Stimulated activated CD8-positive, alpha-beta memory T cell treated with anti-CD3 and anti-CD28 coated beads, Interleukin-15, amount 100 ng/mL, for 48 hours (primary cell): ENCODE results near the gene CDH4.

Experiments
- DNase-seq, 2 donors: peaks; one replicate each; pipeline ENCODE4 v3.0.0-alpha.2; 2020; ENCODE audit warnings: low read depth in 2 of 2

CDH4 gene

DNA sequence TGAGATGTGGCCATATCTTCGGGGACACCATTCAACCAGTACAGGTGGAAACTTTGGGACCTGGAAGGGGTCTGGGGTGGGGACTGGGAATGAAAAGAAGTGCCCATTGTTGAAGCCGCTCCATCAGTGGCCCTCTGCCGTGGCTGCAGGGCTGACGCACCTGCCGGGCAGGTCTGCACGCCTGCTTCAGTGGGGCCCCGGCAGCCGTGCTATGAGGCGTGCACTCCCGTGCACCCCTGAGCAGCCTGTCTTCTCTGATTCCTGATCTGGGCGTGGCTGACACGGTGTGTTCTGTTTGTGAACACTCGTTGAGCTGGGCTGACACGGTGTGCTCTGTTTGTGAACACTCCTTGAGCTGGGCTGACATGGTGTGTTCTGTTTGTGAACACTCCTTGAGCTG is 657.8 kb downstream of the CDH4 start:
- DNase-seq, result no peak

DNA sequence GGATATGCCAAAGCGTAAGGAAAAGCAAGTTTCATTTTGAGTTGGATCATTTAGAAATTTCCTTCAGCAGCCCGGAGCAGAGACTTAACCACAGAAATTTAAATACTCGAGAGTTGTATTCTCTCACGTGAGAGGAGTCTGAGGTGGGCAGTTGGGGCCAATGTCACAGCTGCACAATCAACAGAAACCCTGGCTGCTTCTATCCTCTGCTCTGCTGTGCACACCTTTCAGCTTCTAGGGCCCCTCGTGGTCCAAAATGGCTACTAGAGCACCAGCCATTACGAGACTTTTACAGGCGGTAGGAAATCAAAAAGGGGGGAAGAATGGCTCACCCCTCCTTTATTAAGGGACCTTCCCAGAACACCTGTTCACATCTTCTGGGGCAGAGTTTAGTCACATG is 659.8 kb downstream of the CDH4 start:
- no peak for DNase-seq

DNA sequence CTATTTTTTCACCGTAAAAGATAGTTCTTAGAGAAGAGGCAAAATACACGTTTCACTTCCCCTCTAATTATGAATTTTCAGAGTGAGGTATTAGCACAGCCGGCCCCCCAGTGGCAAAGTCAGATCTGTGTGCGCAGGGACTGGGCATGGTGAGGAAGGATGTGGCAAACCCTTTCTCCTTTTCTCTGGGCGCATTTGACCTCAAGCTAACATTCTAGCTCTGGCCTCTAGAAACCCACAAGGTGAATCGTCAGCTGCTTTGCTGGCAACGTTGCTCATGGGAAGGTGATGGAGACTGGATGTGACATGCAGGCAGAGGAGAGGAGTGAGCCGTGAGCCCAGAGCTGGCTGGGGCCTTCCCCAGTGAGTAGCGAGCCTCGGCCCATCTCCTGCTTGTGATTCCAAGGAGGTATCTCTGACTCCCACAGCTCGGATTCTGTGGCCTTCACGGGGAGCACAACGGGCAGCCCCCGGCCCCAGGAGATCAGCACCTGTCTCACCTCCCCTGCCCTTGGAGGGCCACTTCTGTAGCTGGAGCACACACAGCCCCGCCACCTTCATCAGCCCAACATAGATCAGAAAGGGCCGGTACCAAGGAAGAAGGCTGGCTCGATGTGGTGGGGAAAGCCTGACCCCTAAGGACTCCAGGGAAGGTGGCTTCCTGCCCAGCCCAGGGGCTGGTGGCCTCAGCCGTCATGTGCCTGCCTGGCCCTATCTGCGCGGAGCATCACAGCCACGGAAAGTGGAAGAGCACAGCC is 660.8 kb downstream of the CDH4 start:
- DNase-seq, result no peak

DNA sequence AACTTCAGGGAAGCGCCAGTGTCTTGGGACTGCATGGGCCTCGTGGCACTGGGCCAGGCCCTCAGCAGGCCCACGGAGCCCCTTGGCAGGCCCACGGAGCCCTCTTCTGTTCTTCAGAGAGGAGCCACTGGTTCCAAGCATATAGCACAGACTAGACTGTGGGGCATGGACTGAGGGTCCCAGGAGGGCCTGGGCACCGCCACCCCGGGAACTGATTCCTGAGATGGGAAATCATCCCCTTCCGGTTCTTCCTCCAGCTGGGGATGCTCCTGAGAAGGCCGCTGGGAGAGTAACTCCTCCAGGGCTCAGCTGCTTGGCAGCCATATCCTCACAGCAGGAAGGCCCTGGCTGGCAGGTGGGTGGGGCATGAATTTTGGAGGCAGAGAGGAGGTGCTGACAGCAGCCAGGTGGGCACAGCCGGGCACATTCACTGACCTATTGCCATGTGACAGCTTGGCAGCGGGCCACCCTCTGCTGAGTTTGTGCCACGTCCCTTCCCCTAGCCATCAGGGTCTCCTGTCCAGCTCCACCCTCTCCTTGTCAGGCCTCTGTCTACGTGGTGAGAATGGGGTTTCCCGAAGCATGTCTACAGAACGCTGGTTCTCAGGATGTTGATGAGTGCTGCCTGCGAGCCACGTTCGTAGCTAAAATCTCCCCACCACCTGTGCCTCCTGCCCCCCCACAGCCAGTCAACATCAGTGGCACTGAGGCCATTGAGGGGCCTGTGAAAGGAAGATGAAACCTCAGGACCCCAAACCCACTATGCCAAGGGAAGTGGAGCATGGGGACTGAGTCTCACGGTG is 661.6 kb downstream of the CDH4 start:
- DNase-seq, result no peak

DNA sequence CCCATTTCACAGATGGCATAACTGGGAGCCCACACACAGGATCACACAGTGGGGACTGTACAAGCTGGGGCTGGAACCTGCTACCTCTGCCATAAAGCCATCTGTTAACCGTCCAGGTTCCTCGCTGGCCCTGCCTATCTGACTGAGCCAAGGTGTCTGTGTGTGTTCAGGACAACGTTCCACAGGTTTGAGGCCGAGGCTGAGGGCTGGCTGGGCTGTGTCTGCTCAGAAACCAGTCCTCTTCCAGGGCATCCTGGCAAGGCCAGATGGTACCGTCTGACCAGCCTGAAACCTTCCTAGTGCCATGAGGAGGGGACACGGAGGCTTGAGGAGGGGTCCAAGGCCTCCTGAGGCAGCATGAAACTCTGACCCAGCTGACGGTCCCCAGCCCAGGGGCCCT is 663.0 kb downstream of the CDH4 start:
- no peak for DNase-seq

DNA sequence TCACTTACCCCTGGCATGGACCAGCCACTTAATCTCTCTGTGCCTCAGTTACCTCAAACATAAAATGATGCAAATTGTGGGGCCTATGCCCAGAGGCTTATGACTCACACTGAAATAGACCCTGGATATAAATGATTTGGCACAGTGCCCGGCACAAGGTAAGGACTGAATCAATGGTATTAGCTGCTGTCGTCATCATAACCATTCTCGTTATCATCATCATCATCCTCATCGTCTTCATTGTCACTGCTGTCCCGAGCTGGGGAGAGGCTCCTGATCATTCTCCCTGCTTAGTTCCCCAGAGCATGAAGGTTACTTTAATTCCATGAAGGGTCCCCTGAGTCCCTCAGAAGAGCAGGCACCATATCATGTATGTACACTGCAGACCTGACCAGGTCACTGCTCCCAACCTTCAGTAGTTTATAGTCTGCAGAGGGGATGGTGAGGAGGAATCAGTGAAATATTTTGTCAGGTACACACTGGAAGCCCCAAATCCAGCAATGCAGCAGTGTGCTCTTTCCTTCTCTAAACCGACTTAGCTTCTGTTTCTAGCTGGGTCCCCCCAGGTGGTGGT is 664.3 kb downstream of the CDH4 start:
- DNase-seq, result no peak

DNA sequence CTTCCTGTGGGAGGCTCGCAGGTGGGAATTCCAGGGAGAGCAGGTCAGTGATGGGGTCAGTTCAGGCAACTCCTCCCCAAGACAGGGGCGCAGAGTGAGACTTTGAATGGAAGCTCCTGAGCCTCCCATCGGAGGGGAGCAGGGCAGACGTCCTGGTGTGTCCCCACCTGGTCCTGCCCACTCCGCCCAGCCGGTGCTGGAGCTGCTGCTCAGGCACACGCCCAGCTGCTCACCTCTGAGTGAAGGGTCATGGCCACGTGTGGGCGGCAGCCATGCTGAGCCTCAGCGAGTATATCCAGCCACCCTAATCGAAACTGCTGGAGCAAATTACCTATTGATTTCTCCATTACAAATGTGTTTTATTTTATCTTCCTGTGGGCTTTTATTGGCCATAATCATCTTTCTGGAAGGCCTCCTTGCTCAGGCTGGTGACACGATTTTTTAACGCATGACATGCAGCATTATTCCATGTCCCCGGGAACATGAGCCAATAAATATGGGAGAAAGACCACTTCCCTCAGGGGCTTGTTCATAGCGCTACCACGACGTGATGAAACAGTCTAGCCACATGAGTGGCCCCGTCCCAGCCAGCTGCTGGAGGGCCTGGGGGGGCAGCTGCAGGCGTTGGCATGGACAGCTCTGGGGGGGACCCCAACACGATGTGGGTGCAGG is 665.5 kb downstream of the CDH4 start:
- no peak for DNase-seq

DNA sequence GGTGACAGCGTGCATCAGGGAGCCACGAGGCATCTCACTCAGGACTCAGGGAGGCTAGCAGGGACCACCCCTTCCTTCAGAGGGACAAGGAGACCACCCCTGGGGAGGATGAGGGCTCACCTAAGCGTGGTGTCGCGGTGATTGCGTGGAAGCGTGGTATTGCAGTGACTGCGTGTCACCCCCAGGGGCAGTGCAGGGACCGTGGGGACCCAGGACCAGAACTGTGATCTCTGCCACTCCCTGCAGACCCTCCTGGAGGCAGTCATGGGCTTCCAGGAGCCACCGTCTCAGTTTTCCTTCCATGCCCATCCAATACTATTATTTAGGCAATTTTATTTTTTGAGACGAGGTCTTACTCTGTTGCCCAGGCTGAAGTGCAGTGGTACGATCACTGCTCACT is 666.5 kb downstream of the CDH4 start:
- no peak for DNase-seq

DNA sequence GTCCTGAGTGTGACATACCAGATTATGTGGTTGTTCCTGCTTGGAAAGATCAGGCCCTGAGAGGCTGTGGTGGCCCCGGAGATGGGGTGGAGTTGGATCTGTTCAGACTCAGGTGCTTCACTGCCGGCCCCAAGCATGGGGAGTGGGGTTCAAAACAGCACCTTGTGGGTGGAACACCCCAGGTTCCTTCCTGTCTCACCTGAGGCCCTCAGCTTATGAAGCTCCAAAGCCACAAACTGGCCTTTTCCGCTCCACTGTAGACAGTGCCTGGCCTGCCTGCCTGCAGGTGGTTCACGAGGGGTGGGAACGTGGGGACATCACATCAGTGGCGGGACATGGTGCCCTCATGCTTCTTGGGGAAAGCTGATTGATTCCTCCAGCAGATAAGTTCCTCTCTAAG is 667.2 kb downstream of the CDH4 start:
- no peak for DNase-seq

DNA sequence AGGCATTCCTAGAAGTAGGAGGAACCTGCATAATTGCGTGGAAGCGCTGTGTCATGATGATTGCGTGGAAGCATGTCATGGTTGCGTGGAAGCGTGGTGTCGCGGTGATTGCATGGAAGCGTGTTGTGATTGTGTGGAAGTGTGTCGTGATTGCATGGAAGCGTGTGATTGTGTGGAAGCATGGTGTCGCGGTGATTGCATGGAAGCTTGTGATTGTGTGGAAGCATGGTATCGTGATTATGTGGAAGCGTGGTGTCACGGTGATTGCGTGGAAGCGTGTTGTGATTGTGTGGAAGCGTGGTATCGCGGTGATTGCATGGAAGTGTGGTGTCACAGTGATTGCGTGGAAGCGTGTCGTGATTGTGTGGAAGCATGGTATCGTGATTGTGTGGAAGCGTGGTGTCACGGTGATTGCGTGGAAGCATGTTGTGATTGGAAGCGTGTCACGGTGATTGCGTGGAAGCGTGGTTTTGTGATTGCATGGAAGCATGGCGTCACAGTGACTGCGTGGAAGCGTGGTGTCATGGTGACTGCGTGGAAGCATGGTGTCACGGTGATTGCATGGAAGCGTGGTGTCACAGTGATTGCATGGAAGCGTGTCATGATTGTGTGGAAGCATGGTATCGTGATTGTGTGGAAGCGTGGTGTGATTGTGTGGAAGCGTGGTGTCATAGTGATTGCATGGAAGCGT is 667.8 kb downstream of the CDH4 start:
- no peak for DNase-seq

DNA sequence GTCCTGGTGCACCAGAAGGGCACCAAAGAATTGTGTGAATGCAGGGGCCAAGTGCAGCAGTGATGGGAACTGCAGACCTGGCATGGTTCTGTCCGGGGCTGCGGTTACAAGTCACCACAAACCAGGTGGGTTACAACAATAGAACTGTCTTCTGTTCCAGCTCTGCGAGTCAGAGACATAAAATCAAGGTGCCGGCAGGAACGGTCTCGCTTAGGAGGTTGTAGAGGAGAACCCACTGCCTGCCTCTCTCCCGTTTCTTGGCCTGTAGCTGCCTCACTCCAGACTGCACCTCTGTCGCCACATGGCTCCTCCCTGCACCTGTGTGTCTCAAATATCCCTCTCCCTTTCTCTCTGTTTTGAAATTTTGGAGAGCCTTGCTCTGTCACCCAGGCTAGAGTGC is 670.4 kb downstream of the CDH4 start:
- DNase-seq, result no peak

DNA sequence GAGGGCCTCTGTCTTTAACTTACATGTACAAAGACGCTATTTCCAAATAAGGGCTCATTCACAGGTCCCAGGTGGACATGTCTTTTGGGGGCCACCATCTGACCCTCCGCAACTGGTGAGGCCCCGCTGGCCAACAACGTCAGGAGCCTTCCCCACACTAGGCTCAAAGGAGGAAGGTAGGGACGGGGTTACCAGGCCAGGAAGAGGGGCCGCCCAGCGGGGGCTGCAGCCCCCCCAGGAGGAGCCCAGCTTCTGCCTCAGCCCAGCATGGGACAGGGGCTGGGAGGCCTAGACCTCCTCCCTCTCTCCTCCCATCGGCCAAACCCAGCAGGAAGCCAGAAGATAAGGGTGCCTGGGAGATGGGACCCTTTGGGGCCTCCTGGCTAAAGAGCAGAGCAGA is 670.9 kb downstream of the CDH4 start:
- no peak for DNase-seq

DNA sequence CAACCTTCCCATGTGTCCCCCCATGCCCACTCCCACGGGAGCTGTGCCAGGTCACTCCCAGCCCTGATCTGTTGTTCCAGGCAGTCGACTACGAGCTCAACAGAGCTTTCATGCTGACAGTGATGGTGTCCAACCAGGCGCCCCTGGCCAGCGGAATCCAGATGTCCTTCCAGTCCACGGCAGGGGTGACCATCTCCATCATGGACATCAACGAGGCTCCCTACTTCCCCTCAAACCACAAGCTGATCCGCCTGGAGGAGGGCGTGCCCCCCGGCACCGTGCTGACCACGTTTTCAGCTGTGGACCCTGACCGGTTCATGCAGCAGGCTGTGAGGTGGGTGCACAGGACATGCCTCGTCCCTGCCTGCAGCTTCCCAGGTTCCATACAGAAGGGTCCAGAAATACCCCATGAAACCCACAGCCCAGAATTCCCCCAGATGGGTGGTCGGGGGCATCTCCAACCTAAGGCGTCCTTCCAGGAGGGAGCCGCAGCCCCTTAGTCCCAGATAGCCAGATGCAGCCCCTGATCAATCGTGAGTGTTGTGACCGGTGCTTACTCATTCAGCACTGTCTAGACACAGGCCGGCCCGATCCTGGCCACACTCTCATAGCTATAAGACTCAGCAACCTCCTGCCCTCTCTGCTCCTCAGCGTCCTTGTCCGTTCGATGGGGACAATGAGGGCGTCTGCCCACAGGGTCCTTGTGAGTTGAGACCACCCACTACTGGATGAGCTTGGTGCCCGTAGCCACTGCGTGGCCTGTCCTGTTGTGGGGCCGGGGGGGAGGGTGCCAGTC is 671.5 kb downstream of the CDH4 start:
- DNase-seq, result no peak

DNA sequence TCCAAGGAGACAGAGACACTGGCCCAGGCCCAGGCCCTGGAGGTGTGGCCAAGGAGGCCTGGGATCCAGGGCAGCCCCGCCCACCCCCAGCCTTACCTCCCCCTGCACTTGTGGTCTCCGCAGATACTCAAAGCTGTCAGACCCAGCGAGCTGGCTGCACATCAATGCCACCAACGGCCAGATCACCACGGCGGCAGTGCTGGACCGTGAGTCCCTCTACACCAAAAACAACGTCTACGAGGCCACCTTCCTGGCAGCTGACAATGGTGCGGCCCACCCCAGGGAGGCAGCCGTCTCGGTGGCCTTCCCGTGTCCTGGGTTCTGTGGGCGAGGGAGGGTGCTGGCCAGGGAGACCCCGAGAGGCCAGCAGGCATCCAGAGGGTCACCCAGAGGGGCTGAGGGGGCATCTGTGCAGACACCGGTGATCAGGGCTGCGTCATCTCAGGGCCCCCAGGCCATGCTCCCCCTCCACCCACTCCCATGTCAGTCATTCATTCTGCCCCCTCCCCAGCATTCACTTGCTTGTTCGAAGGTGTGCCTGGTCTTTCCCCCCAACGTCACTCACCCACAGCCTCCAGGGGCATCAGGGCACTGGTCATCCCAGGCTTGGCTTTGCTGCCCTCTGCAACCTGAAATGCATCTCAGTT is 672.3 kb downstream of the CDH4 start:
- no peak for DNase-seq

DNA sequence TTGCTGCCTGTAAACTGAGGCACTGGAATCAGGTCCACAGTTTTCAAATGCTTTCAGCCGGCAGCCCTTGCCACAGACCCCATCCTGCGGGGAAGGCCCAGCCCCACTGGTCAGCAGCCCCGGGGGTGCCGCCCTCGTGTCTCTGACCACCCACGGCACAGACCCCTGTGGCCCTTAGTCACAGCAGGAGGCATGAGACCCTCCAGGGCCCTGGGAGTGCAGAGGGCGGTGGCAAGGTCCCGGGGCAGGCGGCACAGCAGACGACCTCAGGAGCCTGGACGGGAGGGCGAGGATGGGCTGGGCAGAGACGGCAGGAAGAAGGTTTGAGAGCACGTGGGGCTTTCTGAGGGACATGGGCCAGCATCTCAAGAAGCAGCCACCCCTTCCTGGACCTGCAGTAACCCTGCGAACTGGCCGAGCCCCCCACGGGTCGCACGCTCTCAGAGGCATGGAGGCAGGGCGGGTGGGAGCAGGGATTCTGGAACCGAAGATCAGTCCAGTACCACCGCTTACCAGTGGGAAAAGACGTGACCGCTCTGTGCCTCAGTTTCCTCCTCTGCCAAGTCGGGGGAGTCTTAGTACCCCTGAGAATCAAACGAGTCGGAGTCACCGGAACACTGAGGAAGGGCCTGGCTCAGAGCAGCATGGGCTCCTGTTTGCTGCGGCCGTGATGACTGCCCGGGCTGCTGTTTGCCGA is 672.9 kb downstream of the CDH4 start:
- DNase-seq, result no peak

DNA sequence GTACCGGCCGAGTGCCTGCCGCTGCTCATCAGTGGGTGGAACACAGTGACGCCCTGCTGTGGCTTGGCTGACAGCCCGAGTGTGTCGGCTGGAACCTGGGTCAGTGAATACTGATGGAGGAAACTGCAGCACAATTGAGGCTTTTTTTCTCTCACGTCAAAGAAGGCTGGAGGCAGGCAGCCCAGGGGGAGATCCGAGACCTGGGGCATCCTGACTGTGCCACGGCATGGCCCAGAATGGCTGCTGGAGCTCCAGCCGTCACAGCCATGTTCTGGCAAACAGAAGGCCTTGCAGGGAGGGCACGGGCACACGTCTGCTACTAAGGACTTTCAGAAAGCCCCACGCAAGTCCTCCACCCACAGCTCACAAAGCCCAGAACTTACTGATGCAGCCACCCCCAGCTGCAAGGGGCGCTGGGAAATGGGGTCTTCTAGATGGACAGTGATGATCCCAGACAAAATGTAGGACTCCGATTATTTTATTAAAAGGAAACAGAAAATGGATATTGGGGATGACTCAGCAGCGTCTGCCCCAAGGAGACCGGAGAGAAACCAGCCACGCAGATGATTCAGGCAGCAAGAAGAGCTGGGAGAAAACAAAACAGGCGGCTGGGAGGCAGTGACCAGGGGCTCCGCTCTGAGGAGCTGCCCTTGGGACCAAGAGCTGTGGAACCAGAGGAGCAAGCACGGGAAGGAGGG is 673.6 kb downstream of the CDH4 start:
- DNase-seq, result no peak

DNA sequence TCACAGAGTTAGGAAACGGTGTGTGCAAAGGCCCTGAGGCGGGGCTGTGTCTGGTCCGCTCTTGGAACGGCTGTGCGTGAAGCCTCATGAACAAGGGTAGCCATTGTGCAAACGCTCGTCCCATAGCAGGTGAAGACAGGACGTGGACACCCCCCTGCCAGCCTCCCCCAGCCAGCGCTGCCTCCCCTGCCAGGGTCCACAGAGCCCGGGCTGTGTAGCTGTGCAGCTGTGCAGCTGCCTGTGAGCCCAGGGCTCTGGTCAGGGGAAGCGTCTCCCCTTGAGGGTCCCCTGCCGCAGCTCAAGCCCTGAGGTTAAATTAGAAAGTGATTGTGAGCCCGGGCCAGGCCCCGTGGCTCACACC is 674.2 kb downstream of the CDH4 start:
- no peak for DNase-seq

DNA sequence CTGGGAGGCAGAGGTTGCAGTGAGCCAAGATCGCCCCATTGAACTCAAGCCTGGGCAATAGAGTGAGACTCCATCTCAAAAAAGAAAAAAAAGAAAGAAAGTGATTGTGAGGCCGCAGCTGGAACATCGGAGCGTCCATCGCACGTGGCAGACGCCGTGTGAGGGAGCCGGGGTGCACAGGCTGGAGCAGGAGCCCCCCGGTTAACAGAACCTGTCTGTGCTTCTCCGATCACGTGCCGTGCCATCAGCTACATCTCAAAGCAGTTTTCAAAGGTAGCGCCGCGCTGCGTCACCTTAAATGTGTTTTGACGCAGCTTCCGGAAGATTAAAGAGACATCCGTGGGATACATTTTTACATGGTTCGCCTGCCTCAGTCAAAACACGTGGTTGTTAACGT is 674.7 kb downstream of the CDH4 start:
- no peak for DNase-seq

DNA sequence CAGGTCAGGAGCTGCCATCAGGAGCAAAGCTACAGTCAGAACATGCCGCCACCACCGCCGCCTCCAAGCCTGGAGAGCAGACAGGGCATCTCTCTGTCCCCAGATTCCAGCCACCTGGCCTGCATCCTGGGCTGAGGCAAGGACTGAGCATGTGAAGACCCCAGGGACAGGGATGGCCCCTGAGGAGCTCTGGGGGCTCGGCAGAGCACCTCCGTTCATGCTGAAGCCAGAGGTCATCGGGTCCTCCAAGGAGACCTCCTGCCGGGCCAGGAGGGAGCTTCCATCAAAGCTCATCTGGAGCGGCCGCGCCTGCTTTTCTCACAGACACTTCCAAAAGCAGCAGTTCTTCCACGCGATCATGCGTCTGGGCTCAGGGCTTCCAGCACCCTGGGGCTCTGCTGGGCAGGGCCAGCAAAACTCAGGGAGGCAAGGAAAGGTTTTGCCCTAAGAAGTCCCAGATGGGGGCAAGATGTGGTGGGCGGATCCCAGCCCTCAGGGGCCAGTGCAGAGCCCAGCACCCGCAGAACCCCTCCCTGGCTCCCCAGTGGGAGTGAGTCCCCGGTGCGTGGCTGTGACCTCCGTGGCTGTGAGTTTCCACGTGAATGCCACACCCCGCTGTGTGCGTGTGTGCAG is 675.2 kb downstream of the CDH4 start:
- DNase-seq, result no peak
